GM12875 (cell line): Measurements from ENCODE around the gene SLC28A1.
"Not testable (repeated sequence)": the region's sequence is repeated elsewhere in the genome, so short reads cannot be mapped to it uniquely, and the experiment has no call there.

ENCODE experiments used
- H3K4me3 ChIP-seq: one replicate; pipeline ENCODE4 v1.5.1; 2011; ENCODE audit warnings: low read depth, low read length, control low read depth
- TF ChIP-seq, protein P1 (sequence below): IDR thresholded peaks from 2 replicates; pipeline ENCODE4 v1.5.1; 2011; ENCODE audit warnings: low read depth, mild to moderate bottlenecking, control low read depth, inconsistent platforms, low read length, moderate library complexity, borderline replicate concordance; ENCODE audit not compliant: insufficient read depth

Gene SLC28A1

DNA sequence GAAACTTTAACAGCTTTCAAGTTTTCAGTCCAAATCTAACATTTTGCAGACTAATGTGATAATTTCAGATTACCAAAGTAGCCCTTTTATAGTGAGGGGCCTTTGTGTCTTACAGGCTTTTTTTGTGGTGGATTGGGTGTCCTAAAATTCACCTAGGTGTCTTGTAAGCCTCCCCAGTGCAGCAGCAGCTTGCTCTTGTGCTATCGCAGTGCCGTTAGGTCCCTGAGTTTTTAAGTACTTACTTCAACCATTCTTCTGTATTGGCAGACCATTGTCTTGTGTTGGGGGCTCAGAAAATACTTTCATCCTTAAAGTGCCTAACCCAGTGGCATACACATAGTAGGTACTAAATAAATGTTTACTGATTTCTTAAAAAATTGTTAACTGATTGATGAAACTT lies 99.2 kb downstream of the SLC28A1 start:
- TF ChIP-seq, protein P1, sequence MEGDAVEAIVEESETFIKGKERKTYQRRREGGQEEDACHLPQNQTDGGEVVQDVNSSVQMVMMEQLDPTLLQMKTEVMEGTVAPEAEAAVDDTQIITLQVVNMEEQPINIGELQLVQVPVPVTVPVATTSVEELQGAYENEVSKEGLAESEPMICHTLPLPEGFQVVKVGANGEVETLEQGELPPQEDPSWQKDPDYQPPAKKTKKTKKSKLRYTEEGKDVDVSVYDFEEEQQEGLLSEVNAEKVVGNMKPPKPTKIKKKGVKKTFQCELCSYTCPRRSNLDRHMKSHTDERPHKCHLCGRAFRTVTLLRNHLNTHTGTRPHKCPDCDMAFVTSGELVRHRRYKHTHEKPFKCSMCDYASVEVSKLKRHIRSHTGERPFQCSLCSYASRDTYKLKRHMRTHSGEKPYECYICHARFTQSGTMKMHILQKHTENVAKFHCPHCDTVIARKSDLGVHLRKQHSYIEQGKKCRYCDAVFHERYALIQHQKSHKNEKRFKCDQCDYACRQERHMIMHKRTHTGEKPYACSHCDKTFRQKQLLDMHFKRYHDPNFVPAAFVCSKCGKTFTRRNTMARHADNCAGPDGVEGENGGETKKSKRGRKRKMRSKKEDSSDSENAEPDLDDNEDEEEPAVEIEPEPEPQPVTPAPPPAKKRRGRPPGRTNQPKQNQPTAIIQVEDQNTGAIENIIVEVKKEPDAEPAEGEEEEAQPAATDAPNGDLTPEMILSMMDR, result no peak
- no peak overlapping the region for H3K4me3 ChIP-seq

DNA sequence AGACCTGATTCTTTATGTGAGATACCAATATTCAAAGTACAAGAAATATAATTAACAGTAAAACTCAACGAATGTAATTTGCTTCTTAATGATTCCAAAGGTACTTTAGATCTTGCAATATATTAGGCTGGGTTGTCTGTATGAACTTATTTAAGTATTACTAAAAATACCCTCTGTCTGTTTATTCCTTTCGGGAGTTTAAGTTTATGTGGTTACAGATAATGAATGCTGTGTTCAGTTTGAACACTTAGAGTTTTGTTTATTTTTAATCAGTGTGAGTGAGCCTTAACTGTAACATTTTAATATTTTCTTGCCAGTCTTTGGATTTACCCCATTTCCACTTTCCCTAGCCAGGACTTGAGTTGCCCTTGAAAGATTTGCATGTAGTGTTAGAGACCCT lies 100.7 kb downstream of the SLC28A1 start:
- H3K4me3 ChIP-seq, result no peak overlapping the region
- TF ChIP-seq, protein P1, result no peak

DNA sequence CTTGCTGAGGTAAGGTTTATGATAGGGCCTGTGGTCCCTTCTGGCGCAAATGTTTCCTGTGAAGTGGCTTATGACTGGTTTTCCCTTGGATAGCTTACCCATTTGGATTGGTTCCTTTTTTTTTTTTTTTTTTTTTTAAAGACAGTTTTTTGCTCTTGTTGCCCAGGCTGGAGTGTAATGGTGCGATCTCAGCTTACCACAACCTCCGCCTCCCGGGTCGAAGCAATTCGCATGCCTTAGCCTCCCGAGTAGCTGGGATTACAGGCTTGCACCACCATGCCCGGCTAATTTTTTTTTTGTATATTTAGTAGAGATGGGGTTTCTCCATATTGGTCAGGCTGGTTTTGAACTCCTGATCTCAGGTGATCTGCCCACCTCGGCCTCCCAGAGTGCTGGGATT lies 102.9 kb downstream of the SLC28A1 start:
- H3K4me3 ChIP-seq, result not testable (repeated sequence)

DNA sequence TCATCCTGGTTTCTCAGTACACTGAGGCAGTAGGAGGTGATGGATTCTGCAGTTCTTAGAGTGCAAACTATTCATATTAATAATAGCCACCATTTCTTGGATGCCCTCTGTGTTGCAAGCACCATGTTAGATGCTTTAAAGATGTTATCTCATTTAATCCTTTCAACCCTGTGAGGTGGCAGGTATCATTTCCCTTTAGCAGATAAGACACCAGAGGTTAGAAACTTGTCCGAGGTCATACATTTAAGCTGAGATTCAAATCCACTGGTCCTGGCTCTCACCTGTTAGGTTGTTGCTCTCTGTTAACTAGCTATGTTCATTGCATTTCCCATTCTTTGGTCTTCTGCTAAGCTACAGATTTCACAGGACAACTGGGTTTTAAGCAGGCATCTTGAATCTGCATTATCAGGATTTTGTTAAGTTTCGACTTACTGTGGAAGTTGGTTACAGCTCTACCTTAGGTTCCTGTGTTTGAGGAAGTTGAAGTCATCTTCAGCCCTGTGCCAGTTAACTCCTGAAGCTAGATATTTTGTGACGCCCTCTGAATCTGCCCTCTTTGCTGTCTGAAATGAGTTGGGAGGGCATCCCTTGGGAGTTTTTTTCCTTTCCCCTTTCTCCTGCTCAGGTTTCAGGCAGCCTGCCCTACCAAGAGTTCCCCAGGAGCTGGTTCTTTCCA lies 103.6 kb downstream of the SLC28A1 start:
- TF ChIP-seq, protein P1, result no peak

DNA sequence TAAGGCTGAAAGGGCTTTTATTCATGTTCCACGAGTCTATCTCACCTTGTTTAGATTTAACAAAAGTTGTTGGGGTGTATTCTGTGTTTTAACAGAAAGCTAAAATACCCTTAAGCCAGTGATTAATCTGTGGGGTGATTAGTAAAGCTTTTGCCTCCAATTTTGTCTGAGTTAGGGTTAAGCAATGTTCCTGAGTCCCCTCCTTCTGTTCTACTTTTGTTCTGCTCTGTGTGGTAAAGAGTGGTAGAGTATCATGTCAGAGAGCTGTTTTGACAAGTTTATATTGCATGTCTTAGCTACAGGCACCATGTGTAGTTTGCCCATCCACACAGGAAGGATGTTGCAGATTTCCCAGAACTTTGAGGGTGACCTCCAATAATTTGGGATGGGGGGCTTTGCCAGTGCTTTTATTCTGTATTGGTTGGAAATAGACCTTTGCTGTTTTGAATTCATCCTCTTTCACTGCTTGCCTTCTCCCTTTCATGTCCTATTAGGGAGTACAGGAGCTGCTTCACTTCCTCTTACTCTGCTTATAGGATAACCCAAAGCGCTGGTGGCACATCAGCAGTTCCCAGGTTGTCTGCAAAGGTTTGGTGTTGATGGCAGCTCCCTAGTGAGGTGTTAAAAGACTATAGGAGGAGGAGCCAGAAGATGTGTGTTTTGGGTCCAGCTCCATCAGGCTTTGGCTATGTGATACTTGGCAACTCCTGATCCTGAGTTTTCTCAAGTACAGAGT lies 104.6 kb downstream of the SLC28A1 start:
- TF ChIP-seq, protein P1, result no peak
- H3K4me3 ChIP-seq, result no peak overlapping the region

More for the DNA sequence above, 103.6 kb downstream of the SLC28A1 start:
- H3K4me3 ChIP-seq, result no peak overlapping the region

DNA sequence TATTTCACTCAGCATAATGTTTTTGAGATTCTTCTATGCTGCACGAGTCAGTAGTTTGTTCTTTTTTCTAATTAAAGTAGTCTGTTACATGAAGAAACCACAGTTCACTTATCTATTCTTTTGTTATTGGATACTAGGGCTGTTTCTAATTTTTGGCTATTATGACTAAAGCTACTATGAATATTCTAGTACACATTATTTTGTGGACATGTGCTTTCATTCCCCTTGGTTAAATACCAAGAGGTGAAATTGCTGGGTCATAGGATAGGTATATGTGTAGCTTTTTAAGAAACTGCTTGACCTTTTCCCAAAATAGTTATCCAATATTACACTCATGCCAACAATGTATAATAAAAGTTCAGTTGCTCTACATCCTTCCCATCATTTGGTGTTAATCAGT lies 106.0 kb downstream of the SLC28A1 start:
- TF ChIP-seq, protein P1, result no peak
- no peak overlapping the region for H3K4me3 ChIP-seq

DNA sequence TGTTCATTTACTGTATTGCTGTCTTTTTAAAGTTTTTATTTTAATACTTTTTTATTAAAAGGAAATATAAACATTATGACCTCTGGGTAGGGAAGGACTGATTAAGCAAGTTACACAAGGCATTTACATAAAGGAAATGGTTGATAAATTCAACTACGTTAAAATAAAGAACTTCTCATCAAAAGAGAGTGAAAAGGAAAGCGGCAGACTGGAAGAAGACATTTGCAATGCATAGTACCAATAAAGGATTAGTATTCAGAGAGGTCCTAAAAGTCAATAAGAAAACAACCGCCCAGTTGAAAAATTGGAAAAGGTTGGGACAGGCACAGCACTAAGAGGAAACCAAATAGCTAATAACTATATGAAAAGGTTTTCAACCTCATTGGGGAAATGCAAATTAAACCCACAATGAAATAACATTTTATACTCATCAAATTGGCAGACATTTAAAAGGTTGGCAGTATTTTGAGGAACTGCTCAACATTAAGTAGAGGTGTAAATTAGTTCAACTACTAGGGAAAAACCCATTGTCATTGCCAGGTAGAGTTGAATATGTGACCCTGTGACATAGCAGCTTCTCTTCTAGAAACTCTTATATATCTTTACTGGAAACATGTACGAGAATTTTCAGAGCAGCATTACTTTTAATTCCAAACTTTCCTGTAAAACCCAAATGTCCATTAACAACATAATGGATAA lies 106.7 kb downstream of the SLC28A1 start:
- TF ChIP-seq, protein P1, result no peak
- no peak overlapping the region for H3K4me3 ChIP-seq
